ENCODE data around the gene ZNF576.
"Not testable (repeated sequence)": the region's sequence is repeated elsewhere in the genome, so short reads cannot be mapped to it uniquely, and the experiment has no call there.

ZNF576 gene

DNA sequence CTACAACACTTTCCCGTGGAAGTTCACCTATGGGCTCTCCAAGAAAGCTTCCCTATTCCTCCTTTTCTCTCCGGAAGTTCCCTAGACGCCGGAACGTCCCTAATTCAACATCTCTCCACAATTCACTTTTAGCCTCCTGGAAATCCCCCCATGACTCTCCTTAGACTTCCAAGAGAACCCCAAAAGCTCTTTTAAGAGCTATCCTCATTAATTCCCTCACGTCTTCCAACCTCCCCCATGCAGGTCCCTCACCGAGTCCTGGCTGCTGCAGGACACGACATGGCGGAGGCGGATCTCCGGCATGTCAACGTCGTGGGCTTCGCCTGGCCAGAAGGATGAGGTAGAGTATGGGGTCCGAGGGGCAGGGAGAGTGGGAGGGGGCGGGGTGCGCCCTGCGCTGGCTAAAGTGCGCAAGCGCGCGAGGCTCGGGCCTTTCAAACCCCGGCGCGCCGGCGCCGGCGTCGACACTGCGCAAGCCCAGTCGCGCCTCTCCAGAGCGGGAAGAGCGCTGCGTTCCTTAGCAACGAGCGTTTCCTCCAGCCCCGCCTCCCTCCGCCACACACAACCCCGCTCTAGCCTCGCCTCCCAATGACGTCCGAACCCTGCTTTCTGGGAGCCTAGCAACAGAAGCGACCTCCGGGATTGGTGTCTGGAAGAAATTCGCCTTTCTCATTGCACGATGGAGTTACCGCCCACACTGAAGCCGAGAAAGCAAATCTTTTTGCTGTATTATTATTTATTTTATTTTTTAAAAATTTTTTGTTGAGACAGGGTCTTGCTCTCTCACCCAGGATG, 21.0 kb upstream of the ZNF576 start, which contains the start of the genes PINLYP and XRCC1:
PINLYP (plus strand) TSS at position 646 of the 795 bp plus-strand sequence. CDS start 1,391 bp downstream, outside the sequence.
XRCC1 (minus strand) TSS at position 372 of the 795 bp plus-strand sequence; CDS start at position 303, 69 bp downstream.
- peak; percentile 99 for DNase-seq

GRCh38 chr19:43575955-43576878, 20.2 kb upstream of the ZNF576 start:
- peak; percentile 88 for DNase-seq

- no peak for DNase-seq
Measured at GRCh38 chr19:43578787-43579186, 17.6 kb upstream of the ZNF576 start.

- DNase-seq, result no peak
Measured at GRCh38 chr19:43581467-43581866, 14.9 kb upstream of the ZNF576 start.

DNA sequence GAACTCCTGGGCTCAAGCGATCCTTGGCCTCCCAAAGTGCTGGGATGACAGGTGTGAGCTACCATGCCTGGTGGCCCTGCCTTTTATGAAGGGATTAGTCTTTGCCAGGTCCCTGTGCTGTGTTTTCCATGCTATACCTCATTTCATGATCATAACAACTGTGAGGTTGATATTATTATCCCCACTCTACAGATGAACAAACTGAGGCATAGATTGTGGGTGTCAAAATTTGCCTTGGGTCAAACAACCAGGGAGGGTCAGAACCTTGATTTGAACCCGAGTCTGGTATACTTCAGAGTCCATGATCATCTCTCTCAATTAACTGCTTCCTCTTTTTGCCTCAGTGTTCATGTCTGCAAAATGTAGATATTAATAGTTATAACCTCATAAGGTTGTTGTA, 13.9 kb upstream of the ZNF576 start:
- no peak for DNase-seq

GRCh38 chr19:43584484-43584883, 11.9 kb upstream of the ZNF576 start:
- DNase-seq, result no peak

GRCh38 chr19:43586346-43586745, 10.0 kb upstream of the ZNF576 start:
- no peak for DNase-seq

DNA sequence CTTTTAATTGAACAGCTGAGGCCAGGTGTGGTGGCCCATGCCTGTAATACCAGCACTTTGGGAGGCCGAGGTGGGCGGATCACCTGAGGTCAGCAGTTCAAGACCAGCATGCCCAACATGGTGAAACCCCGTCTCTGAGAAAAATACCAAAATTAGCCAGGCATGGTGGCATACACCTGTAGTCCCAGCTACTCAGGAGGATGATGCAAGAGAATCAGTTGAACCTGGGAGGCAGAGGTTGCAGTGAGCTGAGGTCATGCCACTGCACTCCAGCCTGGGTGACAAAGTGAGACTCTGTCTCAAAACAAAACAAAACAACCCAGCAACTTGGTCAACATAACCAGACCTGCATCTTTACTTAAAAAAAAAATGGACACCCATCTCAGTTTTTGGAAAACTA, 9.4 kb upstream of the ZNF576 start:
- not testable (repeated sequence) for DNase-seq

- no peak for DNase-seq
Measured at GRCh38 chr19:43589277-43589676, 7.1 kb upstream of the ZNF576 start.

DNA sequence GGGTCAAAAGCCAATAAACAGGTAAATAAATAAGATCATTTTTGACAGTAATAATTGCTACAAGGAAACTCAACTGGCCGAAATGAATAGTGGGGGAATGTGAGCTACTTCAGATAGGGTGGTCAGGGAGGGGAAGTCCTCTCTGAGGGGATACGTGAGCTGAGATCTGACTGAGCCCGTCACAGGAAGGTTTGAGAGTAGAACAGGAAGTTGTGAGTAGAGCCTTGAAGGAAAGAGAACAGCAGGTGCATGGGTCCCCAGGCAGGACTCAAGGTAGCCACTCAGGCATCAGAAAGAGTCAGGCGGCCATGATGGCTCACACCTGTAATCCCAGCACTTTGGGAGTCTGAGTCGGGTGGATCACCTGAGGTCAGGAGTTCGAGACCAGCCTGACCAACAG, 6.7 kb upstream of the ZNF576 start:
- no peak for DNase-seq

DNA sequence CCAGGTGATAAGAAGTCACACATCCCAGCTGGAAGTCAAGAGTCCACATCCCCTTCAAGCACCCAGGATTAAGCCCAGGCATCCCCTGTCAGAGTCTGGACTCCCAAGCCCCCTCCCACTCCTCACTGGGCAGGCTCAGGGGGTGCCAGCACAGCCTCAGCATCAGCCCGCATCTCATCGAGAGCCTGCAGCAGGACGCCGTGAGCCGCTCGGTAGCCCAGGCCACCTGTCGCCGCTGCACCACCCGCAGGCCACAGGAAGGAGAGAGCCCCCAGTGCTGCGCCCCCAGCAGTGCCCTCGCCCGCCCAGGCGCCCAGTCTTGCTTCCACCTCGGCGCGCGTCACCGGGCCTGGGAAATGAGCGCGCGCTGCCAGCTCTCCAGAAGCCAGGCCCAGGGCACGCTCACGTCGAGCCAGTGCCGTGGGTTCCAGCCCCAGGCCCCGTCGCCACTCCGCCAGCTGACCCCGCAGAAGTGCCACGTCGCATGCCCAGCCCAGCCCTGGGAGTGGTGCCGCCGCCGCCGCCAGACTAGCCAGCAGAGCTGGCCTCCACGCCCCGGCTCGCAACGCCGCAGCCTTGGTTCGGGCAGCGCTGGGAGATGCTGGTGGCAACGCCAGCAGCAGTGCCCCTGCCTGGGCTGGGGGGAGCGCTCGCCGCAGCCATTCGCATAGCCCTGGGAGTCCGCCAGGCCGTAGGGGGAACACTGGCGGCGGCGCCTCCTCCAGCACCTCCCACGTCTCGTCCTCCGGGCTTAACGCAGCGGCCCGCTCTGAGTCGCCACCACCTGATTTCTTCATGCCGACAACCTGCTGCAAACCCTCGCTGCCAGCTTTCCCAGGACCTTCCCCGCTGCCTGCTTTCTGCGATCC, 4.3 kb upstream of the ZNF576 start:
- DNase-seq, result no peak

DNA sequence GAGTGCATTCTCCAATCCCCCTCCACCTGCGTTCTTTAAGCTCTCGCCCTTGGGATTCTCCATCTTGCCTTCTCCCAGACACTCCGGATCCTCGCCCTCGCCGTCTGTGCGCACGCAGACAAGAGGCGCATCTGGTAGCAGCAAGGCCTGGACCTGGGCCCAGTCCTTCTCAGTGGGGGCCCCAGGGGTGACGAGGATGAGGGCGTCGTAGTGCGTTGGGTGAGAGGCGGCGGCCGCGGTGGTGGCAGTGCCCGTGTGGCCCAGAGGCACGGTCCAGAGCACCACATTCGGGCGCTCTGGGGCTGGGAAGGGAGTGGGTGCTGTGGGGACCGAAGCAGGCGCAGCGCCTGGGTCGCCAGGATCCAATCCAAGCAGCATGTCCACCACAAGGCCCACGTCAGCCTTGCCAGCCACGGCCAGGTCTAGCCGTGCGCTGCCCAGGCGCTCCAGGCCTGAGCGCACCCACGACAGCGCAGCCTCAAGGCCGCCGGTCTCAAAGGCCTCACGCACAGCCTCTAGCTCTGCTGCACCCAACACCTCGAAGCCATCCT, 3.5 kb upstream of the ZNF576 start:
- DNase-seq, result no peak

GRCh38 chr19:43594081-43594697, 2.2 kb upstream of the ZNF576 start:
- DNase-seq, result no peak

DNA sequence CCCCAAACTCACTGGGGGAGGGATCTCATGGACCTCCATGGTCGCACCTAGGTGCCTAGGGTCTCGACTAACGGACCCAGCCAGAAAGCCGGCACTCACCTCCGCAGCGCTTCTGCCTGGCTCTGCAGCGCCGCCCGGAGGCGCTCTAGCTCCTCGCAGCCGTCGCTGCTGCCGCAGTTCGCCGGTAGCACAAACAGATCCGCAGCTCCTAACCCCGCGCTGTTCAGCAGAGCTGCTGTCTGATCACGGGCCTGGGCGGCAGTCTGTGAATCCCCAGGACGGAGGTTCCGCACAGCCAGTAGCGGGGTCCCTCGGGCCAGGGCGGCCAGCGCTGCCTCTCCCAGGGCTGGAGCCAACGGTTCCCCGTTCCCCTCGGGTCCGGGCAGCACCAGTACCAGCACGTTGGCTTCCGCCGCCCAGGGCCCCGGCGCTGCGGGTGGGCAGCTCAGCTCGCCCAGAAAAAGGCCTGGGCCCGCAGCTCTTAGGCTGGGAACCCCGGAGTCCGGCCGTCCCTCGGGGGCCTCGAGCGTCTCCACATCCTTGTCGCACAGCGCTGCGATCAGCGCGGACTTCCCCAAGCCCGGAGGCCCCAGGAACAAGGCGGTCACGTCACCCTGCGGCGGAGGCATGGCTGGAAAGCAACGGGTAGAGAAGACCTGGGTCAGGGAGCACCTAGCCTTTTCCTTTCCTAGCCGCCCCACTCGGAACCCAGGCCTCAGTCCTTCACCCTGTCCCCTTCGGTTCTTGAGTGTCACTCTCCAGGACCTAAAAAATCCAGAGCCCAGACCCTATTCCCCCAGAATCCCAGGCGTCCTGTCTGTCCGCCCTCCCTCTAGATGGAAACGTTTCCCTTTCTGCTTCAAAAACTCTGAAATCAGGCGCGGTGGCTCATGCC, 1.4 kb upstream of the ZNF576 start:
- DNase-seq, result no peak

DNA sequence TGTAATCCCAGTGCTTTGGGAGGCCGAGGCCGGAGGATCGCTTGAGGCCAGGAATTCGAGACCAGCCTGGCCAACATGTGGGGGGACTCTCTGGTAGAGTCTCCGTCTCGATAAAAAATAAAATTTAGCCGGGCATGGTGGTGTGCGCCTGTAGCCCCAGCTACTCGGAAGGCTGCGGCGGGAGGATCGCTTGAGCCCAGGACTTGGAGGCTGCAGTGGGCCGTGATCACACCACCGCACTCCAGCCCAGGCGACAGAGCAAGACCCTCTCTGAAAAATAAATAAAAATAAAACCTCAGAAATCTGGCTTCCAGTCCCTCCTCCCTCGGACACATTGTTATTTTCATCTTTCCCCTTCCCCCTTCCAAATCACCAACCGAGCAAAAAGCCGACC, 793 bp upstream of the ZNF576 start:
- no peak for DNase-seq

- no peak for DNase-seq
Measured at GRCh38 chr19:43596842-43597461, 557 bp downstream of the ZNF576 start.

DNA sequence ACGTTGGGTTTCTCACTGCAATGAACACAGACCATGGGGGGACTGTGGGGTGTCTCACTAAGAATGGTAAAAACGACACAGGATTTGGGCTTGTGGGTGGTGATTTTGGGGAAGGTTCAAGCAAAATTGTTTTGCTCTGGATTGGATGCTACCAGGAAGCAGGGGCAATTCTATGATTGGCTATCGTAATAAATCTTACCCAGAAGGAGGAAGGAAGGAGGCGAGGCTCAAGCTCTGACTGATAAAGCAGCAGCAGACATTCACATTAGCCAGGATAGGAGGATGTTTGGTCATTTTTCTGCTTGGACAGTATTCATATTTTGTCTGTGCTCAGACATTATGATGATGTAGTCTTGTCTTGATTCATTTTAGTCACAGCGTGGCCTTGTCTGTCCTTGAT, 1.5 kb downstream of the ZNF576 start:
- no peak for DNase-seq

- no peak for DNase-seq
Measured at GRCh38 chr19:43598445-43599240, 2.2 kb downstream of the ZNF576 start.

DNA sequence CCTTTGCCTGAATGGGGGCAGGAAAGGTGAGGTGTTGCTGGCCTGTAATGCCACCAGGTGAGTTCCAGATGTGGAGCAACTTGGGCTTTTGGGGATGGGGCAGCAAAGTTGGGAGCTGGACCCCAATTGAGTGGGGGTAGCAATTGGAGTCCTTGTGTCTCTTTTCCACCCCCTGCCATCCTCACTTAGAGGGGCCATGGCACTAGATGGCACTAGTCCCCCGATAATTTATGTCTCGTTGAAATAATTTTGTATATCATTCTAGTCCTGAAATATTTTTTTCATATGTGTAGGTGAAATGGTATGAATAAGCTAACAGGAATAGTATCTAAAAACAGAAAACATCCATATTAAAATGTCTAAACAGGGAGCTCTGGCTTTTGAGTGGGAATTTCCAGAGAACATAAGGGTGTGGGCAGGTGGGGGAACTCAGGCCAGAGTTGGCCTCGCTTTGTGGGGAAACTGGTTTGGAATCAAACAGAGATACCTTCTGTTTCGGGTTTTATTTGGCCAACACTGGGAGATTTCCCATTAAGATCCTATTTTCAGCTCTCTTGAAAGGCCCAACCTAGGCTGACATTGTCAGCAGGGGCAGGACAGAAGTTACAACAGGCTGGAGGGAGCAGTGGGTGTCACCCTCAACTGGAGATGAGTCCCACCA, 3.4 kb downstream of the ZNF576 start:
- no peak for DNase-seq

Data from NCI-H146 (cell line).